Adrenal gland (tissue), 5 donors: ENCODE measurements around the gene PTGR2.

Experiments
- POLR2A ChIP-seq, 2 donors: fragments of 450-650 bp; IDR thresholded peaks; one replicate each; pipeline ENCODE4 v1.6.1; 2017; ENCODE audit warnings: antibody characterized with exemption in 2 of 2, mild to moderate bottlenecking in 2 of 2, moderate library complexity in 1 of 2
- TF ChIP-seq, protein P1 (sequence below), 6 experiments: fragments of 450-650 bp in 4 of 6; fragments of 200-600 bp in 2 of 6; sonication (generic) in 1 of 6; IDR thresholded peaks; 1 replicate in 5 of 6; 2 replicates in 1 of 6; pipeline versions ENCODE4 v1.5.1 to v1.8.0; 2016 to 2021; ENCODE audit warnings: antibody characterized with exemption in 6 of 6, mild to moderate bottlenecking in 2 of 6, moderate library complexity in 1 of 6
- donor health status: DM: no; HTN: no; CAD: no.

DNA sequence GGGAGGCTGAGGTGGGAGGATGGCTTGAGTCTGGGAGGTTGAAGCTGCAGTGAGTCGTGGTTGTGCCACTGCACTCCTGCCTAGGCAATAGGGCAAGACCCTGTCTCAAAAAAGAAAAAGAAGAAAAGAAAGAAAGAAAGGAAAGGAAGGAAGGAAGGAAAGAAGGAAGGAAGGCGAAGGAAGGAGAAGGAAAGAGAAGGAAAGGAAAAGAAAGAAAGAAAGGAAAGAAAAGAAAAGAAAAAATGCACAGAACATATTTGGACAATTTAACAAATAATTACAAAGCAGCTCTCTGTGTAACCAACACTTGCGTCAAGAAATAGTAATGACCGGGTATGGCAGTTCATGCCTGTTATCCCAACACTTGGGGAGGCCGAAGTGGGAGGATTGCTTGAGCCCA is 35.8 kb upstream of the PTGR2 start:
- no peak for TF ChIP-seq POLR2A (IDR thresholded peaks at IDR 0.05)
- TF ChIP-seq, protein P1, sequence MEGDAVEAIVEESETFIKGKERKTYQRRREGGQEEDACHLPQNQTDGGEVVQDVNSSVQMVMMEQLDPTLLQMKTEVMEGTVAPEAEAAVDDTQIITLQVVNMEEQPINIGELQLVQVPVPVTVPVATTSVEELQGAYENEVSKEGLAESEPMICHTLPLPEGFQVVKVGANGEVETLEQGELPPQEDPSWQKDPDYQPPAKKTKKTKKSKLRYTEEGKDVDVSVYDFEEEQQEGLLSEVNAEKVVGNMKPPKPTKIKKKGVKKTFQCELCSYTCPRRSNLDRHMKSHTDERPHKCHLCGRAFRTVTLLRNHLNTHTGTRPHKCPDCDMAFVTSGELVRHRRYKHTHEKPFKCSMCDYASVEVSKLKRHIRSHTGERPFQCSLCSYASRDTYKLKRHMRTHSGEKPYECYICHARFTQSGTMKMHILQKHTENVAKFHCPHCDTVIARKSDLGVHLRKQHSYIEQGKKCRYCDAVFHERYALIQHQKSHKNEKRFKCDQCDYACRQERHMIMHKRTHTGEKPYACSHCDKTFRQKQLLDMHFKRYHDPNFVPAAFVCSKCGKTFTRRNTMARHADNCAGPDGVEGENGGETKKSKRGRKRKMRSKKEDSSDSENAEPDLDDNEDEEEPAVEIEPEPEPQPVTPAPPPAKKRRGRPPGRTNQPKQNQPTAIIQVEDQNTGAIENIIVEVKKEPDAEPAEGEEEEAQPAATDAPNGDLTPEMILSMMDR (IDR thresholded peaks at IDR 0.05) = no peak
